Sigmoid colon (tissue), 4 donors: ENCODE data around the gene KRTAP4-7.

Source experiments
- CTCF ChIP-seq, 4 experiments: fragments of 450-650 bp in 3 of 4; fragments of 200-600 bp in 1 of 4; IDR thresholded peaks; one replicate each; pipeline ENCODE4 v1.5.1; 2016 to 2019; ENCODE audit warnings: antibody characterized with exemption in 4 of 4, mild to moderate bottlenecking in 3 of 4, moderate library complexity in 2 of 4
- POLR2AphosphoS5 ChIP-seq, 4 donors: sonication (generic); formaldehyde crosslinking; IDR thresholded peaks; one replicate each; pipeline ENCODE4 v1.6.1; 2017; ENCODE audit warnings: antibody characterized with exemption in 4 of 4

- TF ChIP-seq CTCF (IDR thresholded peaks at IDR 0.05) (no peak), POLR2AphosphoS5 (IDR thresholded peaks at IDR 0.05) (no peak)
These were observed 19.9 kb downstream of the KRTAP4-7 start for GRCh38 chr17:41103896-41104295.
